ENCODE results near the gene CD86.

CD86 gene

DNA sequence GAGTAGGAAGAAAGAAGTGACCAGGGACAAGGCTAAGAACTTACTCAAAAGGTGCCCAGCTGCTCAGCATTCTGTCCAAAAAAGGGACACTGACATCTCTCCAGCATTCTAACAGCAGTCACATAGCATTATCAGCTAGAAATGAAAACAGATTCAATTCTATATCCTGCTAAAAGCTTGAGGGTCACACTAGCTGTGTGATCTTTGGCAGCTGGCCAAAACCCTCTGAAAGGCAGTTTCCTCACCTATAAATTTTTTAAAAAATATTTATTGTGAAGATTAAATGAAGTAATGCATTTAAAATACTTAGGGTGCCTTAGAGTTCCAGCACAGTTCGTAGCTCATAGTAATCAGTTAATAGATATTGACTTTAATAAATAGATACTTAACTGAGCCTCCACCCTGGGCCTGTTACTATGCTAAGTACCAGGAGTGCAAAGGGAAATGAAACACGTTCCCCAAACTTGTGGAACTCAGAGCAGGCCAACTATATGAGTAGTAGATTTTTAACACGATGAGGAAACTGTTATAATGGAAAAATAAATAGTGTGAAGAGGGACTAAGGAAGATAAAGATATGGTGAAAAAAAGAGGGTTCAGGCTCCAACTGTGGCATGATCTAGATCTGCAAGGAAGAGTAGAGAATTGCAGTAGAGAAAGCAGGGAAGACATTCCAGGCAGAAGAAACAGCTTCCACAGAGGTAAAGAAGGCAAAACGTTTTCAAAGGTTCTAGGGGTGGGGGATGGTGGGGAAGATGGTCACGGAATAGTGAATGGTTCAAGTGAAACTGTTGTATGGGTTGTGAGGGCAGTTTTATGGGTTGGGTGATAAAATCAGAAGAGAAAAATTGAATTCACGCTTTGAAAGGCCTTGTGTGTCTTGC, 11.4 kb downstream of the CD86 start:
- no peak for TF ChIP-seq TAF1 (IDR thresholded peaks at IDR 0.05; ENCODE audit: borderline replicate concordance, insufficient read depth, low read length)
- TF ChIP-seq REST (IDR thresholded peaks at IDR 0.05; ENCODE audit: insufficient read depth in 1 of 2, low read depth in 2 of 2, low read length in 2 of 2): no peak

DNA sequence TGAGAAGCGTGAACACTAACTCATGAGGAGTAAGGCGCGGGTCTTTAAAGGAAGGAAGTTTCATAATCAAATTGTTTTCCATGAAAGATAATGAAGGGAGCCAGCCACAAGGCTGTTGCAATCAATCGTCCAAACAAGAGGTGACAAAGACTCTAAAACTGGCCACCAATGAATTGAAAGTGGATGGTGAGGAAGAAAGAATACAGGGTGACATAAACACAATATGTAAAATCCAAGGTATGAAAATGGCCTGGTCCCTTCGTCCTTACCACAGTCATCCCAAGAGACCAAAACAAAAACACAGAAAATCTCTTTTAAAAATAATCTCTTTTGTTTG, 12.0 kb downstream of the CD86 start:
- TF ChIP-seq FOXP2 (optimal IDR thresholded peaks at IDR 0.05; ENCODE audit: borderline replicate concordance, extremely low read depth, extremely low read length, insufficient read depth): no peak
- no peak for TF ChIP-seq REST (IDR thresholded peaks at IDR 0.05; ENCODE audit: insufficient read depth in 1 of 2, low read depth in 2 of 2, low read length in 2 of 2)
- TF ChIP-seq SIN3A (IDR thresholded peaks at IDR 0.05; ENCODE audit: borderline replicate concordance, insufficient read depth, low read length): no peak
- TF ChIP-seq POLR2AphosphoS5 (IDR thresholded peaks at IDR 0.05; ENCODE audit: low read depth, low read length): no peak
- TF ChIP-seq TAF1 (IDR thresholded peaks at IDR 0.05; ENCODE audit: borderline replicate concordance, insufficient read depth, low read length): no peak

DNA sequence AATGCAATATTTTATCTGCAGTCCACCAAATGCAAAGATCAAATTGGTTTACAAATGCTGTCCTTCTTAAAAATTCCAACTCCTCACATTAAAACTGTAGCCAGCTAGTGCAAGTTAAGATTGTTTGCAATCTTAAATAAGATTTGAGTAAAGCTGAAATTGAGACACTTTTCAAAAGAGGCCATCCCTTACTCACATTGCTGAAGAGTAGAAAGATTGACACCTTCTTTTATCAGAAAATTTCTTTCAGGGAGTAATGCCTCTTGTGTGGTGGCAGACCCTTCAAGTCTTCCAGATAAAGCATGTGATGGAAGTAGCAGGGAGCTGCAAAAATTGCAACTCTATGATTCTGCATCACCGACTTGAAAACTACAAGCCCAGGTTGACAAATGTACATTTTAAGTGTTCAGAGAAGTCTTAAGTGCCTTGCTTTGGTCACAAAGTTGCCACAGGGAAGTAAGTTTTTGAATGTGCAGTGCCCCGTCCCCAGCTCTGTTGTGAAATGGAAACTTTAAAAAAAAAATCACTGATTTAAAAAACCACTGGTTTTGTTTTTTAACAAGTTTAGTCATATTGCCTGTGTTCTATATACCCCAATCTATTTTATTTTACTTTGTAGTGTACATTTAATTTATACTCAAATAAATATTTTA, 12.6 kb downstream of the CD86 start:
- TF ChIP-seq TAF1 (IDR thresholded peaks at IDR 0.05; ENCODE audit: borderline replicate concordance, insufficient read depth, low read length) (no peak), REST (IDR thresholded peaks at IDR 0.05; ENCODE audit: insufficient read depth in 1 of 2, low read depth in 2 of 2, low read length in 2 of 2) (no peak), FOXP2 (optimal IDR thresholded peaks at IDR 0.05; ENCODE audit: borderline replicate concordance, extremely low read depth, extremely low read length, insufficient read depth) (no peak), SIN3A (IDR thresholded peaks at IDR 0.05; ENCODE audit: borderline replicate concordance, insufficient read depth, low read length) (no peak), POLR2AphosphoS5 (IDR thresholded peaks at IDR 0.05; ENCODE audit: low read depth, low read length) (no peak)

GRCh38 chr3:122074621-122075265, 19.6 kb downstream of the CD86 start:
- no peak for TF ChIP-seq FOXP2 (optimal IDR thresholded peaks at IDR 0.05; ENCODE audit: borderline replicate concordance, extremely low read depth, extremely low read length, insufficient read depth)
- TF ChIP-seq REST (IDR thresholded peaks at IDR 0.05; ENCODE audit: insufficient read depth in 1 of 2, low read depth in 2 of 2, low read length in 2 of 2): no peak
- TF ChIP-seq TAF1 (IDR thresholded peaks at IDR 0.05; ENCODE audit: borderline replicate concordance, insufficient read depth, low read length): no peak
- no peak for TF ChIP-seq SIN3A (IDR thresholded peaks at IDR 0.05; ENCODE audit: borderline replicate concordance, insufficient read depth, low read length)
- no peak for TF ChIP-seq POLR2AphosphoS5 (IDR thresholded peaks at IDR 0.05; ENCODE audit: low read depth, low read length)
